GM12874 (cell line): ENCODE results near the gene SEBOX.

Source experiments
- TF ChIP-seq, protein P1 (sequence below): IDR thresholded peaks from 2 replicates; pipeline ENCODE4 v1.5.1; 2011; ENCODE audit warnings: low read depth, mild to moderate bottlenecking, control low read depth, low read length, moderate library complexity; ENCODE audit not compliant: insufficient read depth

Gene SEBOX

GRCh38 chr17:28404812-28405570, 40.0 kb upstream of the SEBOX start:
- TF ChIP-seq, protein P1, sequence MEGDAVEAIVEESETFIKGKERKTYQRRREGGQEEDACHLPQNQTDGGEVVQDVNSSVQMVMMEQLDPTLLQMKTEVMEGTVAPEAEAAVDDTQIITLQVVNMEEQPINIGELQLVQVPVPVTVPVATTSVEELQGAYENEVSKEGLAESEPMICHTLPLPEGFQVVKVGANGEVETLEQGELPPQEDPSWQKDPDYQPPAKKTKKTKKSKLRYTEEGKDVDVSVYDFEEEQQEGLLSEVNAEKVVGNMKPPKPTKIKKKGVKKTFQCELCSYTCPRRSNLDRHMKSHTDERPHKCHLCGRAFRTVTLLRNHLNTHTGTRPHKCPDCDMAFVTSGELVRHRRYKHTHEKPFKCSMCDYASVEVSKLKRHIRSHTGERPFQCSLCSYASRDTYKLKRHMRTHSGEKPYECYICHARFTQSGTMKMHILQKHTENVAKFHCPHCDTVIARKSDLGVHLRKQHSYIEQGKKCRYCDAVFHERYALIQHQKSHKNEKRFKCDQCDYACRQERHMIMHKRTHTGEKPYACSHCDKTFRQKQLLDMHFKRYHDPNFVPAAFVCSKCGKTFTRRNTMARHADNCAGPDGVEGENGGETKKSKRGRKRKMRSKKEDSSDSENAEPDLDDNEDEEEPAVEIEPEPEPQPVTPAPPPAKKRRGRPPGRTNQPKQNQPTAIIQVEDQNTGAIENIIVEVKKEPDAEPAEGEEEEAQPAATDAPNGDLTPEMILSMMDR = no peak

- TF ChIP-seq, protein P1 = no peak
These were observed 39.4 kb upstream of the SEBOX start for GRCh38 chr17:28404461-28404811.

GRCh38 chr17:28404007-28404406, 39.0 kb upstream of the SEBOX start:
- TF ChIP-seq, protein P1 = no peak

GRCh38 chr17:28402844-28403243, 37.8 kb upstream of the SEBOX start:
- TF ChIP-seq, protein P1 = no peak

DNA sequence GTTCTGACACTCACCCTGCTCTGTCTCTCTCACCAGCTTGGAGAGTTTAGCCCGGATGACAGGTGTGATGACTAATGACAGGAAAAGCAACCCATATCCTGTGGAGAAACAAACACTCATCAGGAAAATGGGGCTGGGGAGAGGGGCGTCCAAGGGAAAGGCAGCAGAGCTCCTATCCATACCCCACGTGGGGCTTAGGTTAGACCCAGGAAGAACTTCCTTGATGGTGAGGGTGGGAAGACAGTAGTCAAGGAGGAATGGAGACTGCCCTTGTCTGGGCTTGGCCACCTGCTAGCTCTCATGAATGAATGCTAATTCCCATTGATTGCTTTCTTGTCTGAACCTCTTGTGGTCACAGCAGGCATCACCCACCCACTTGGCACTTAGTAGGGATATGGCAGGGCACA, 37.2 kb upstream of the SEBOX start:
- TF ChIP-seq, protein P1 = no peak

DNA sequence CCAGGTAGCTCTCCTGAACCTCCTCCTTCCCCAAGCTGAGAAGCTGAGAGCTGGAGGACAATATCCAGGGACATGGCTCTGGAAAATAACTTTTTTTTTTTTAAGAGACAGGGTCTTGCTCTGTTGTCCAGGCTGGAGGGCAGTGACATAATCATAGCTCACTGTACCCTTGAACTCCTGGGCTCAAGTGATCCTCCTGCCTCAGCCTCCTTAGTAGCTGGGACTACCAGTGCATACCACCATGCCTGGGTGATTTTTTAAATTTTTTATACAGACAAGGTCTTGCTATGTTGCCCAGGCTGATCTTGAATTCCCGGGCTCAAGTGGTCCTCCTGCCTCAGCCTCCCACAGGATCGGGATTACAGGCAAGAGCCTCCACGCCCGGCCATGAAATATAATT, 34.8 kb upstream of the SEBOX start:
- TF ChIP-seq, protein P1 = no peak

- TF ChIP-seq, protein P1 = no peak
These were observed 33.4 kb upstream of the SEBOX start for GRCh38 chr17:28398280-28398981.
